Sigmoid colon (tissue), 7 donors: Measurements from ENCODE around the gene UBL4B. TPM values are rescaled to one million over a fixed set of nuclear protein-coding genes. Genes with fewer than 3 reads are reported as not detected.

Source experiments
- DNase-seq: peaks from one replicate; pipeline ENCODE4 v3.0.0-alpha.2; 2019
- H3K27ac ChIP-seq, 4 donors: fragments of 200-600 bp; sonication (generic); one replicate each; pipeline ENCODE4 v1.5.1; 2016 to 2019; ENCODE audit warnings: mild to moderate bottlenecking in 1 of 4
- H3K27me3 ChIP-seq, 3 donors: fragments of 200-600 bp; sonication (generic); one replicate each; pipeline ENCODE4 v1.5.1; 2019; ENCODE audit warnings: mild to moderate bottlenecking in 1 of 3
- H3K36me3 ChIP-seq, 4 donors: fragments of 200-600 bp; sonication (generic); one replicate each; pipeline ENCODE4 v1.5.1; 2016 to 2019
- H3K4me1 ChIP-seq, 4 donors: fragments of 200-600 bp; sonication (generic); one replicate each; pipeline ENCODE4 v1.5.1; 2017 to 2019
- H3K4me3 ChIP-seq, 4 donors: fragments of 200-600 bp; sonication (generic); one replicate each; pipeline ENCODE4 v1.5.1; 2017 to 2019; ENCODE audit warnings: mild to moderate bottlenecking in 2 of 4, moderate library complexity in 1 of 4
- H3K9me3 ChIP-seq, 4 donors: fragments of 200-600 bp in 3 of 4; sonication (generic) in 3 of 4; one replicate each; pipeline versions ENCODE4 v1.5.1 to v1.6.1; 2013 to 2019
- EP300 ChIP-seq, 4 donors: sonication (generic); formaldehyde crosslinking; IDR thresholded peaks; one replicate each; pipeline ENCODE4 v1.6.1; 2017; ENCODE audit warnings: antibody characterized with exemption in 4 of 4
- POLR2A ChIP-seq, 2 donors: fragments of 450-650 bp; IDR thresholded peaks; one replicate each; pipeline ENCODE4 v1.6.1; 2016; ENCODE audit warnings: antibody characterized with exemption in 2 of 2, mild to moderate bottlenecking in 2 of 2, moderate library complexity in 2 of 2
- POLR2AphosphoS5 ChIP-seq, 4 donors: sonication (generic); formaldehyde crosslinking; IDR thresholded peaks; one replicate each; pipeline ENCODE4 v1.6.1; 2017; ENCODE audit warnings: antibody characterized with exemption in 4 of 4
- WGBS, 2 donors: extraction: QIAGEN DNeasy Blood & Tissue Kit; methylation state at CpG; one replicate each; pipeline ENCODE4 v1.1.7; 2013; 5-methylcytosine and 5-hydroxymethylcytosine counted together
- intact Hi-C: fragments of 100-400 bp; cut with DNase I; formaldehyde crosslinking; loops from one replicate; pipeline ENCODE4 v1.15.1; 2023
- polyA plus RNA-seq, 3 donors: library from polyadenylated mRNA; stranded (reverse); fragments of 200-250 nt; gene quantifications; one replicate each; pipeline ENCODE4 v1.2.3, GENCODE V29; 2013
- total RNA-seq, 4 donors: library from RNA; depleted of rRNA; stranded (reverse); fragments of >200 nt; gene quantifications; one replicate each; pipeline ENCODE4 v1.1.0, GENCODE V29; 2016
- TF ChIP-seq, protein P1 (sequence below), 4 experiments: fragments of 450-650 bp in 3 of 4; fragments of 200-600 bp in 1 of 4; IDR thresholded peaks; one replicate each; pipeline ENCODE4 v1.5.1; 2016 to 2019; ENCODE audit warnings: antibody characterized with exemption in 4 of 4, mild to moderate bottlenecking in 3 of 4, moderate library complexity in 2 of 4
- donor health status: healthy with polysubstance abuse.
- donor health status: Bipolar disorder and iron deficiency.
- donor health status: healthy.

The UBL4B gene
- total and polyA plus RNA-seq, 7 donors, result 0.06 to 0.33 TPM; not detected in 5

DNA sequence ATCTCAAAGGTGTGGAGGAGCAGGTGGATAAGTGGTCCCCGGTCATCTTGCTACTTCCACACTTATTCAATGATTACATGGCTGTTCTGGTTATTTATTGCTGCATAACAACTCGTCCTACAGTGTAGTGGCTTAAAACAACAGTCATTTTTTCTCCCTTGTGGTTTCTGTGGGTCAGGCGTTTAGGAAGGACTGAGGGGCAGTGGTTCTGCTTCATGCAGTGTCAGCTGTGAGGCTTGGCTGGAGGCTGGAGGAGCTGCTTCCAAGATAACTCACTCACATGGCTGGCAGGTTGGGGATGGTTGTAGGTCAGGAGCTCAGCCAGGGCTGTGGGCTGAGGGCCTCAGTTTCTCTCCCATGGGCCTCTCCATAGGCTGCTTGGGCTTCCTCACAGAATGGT lies 32.1 kb downstream of the UBL4B start:
- Histone ChIP-seq H3K36me3 (no peaks in the 10 kb centered on the region), H3K27me3 (peaks cover 0 to 41% (median 3%) of the 10 kb centered on the region in 3 donors), H3K4me3 (no peak overlapping the region), H3K27ac (no peak overlapping the region), H3K4me1 (no peaks in the 10 kb centered on the region), H3K9me3 (no peaks in the 10 kb centered on the region)
- no peak for TF ChIP-seq POLR2AphosphoS5 (IDR thresholded peaks at IDR 0.05)
- TF ChIP-seq EP300 (IDR thresholded peaks at IDR 0.05), result no peak
- TF ChIP-seq, protein P1, sequence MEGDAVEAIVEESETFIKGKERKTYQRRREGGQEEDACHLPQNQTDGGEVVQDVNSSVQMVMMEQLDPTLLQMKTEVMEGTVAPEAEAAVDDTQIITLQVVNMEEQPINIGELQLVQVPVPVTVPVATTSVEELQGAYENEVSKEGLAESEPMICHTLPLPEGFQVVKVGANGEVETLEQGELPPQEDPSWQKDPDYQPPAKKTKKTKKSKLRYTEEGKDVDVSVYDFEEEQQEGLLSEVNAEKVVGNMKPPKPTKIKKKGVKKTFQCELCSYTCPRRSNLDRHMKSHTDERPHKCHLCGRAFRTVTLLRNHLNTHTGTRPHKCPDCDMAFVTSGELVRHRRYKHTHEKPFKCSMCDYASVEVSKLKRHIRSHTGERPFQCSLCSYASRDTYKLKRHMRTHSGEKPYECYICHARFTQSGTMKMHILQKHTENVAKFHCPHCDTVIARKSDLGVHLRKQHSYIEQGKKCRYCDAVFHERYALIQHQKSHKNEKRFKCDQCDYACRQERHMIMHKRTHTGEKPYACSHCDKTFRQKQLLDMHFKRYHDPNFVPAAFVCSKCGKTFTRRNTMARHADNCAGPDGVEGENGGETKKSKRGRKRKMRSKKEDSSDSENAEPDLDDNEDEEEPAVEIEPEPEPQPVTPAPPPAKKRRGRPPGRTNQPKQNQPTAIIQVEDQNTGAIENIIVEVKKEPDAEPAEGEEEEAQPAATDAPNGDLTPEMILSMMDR (IDR thresholded peaks at IDR 0.05), result no peak
- no peak for TF ChIP-seq POLR2A (IDR thresholded peaks at IDR 0.05)
- 40 to 47% methylated on average over 3 of the region's 3 CpGs for WGBS, 2 donors
- intact Hi-C loops, result no loop called here
- DNase-seq, result no peak

DNA sequence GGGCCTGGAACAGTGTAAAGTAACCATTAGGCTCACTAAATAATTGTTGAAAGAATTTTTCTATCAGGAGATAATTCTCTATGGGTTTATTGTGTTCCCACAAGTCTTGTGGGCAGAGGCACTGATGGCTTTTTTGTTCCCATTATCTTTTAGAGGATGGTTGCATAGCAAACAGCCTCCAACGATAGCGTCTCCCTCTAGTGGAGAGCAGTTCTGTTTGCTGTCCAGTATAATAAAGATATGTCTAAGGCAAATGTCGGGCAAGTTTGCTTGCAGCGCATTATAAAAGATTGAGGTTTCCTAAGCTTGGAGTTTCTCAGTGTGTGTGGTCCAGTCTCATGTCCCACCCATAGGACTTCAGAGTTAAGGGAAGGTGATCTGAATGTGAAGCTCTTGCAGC lies 36.7 kb downstream of the UBL4B start:
- no peaks in the 10 kb centered on the region for H3K9me3 ChIP-seq
- peaks cover 14 to 69% (median 37%) of the 10 kb centered on the region in 3 donors for H3K27me3 ChIP-seq
- 35 to 42% methylated on average over 4 of the region's 4 CpGs for WGBS, 2 donors
- no peak overlapping the region for H3K4me3 ChIP-seq
- no peaks in the 10 kb centered on the region for H3K36me3 ChIP-seq
- H3K4me1 ChIP-seq, result peaks cover 0 to 15% (median 13%) of the 10 kb centered on the region in 4 donors
- TF ChIP-seq, protein P1 (IDR thresholded peaks at IDR 0.05), result no peak
- TF ChIP-seq EP300 (IDR thresholded peaks at IDR 0.05) (no peak), POLR2AphosphoS5 (IDR thresholded peaks at IDR 0.05) (no peak), POLR2A (IDR thresholded peaks at IDR 0.05) (no peak)
- intact Hi-C loops, result no loop called here
- H3K27ac ChIP-seq, result no peak overlapping the region
- DNase-seq, result no peak

DNA sequence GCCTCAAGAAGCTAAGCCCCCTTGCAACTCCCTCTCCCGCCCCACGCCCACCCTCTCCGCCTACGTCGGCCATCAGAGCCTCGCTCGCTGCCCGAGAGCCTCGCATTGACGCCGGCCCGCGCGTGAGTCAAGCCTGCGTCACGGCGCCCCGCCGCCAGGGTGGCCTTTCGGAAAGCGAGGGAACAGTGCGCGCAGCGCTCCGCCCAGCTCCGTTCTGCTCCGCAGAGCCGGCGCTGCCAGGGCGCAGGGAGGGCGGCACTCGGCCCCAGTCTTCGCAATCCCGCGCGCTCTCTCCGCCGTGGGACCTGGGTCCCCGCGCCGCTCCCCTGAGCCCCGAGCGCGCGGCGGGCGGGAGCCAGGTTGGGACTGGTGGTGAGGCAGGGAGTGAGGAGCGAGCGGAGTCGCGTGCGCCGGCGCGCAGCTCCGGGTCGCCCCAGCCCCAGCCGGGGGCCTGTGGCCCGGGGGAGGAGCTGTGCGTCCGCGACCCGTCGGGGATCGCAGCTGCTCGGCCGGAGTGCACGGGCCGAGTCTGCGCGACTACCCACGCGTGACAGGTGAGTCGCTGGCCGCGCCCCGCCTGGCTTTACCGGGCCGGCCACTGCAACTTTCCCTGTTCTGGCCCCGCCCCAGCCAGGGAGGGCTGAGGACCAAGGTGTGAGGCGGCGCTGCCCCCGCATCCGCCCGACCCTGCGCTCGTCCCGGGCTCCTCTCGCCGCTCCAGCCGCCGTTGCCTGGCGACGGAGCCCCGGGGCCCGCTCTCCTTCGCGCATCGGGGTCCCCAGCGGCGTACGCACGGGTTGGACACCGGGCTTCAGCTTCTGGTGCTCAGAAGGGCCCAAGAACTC lies 38.3 kb downstream of the UBL4B start, which contains the start of gene SLC6A17:
Gene SLC6A17 (plus strand): TSS at position 165 of the 845 bp plus-strand sequence. CDS start 16,436 bp downstream, outside the sequence.
- peak; percentile 45 for DNase-seq
- H3K36me3 ChIP-seq, result no peaks in the 10 kb centered on the region
- 2 to 5% methylated on average over 104 of the region's 104 CpGs for WGBS, 2 donors

DNA sequence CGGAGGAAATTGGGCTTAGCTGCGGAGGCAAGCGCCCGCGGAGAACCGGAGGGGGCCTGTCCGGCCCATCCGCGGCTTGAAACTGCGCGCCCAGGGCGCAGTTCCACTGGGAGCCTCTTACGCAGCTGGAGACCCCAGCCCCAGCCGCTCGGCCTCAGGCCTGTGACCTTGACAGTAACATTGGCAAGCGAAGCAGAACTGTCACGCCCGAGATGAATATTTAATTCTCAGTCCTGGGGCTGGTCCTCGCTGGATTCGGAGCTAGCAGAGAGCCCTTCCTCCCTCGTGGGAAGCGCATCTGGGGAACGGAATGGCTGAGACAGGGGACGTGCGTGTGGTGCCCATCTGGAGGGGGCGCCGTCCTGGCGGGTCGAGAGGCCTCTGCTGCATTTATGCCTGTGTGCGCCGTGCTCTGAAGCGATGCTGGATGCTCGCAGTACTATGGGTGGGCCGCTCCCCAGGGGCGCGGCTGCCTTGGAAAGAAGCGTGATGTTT lies 39.0 kb downstream of the UBL4B start:
- WGBS, 2 donors, result 10 to 22% methylated on average over 37 of the region's 37 CpGs
- no peak overlapping the region for H3K27ac ChIP-seq
- H3K4me1 ChIP-seq, result peaks cover 0 to 15% (median 13%) of the 10 kb centered on the region in 4 donors
- H3K36me3 ChIP-seq, result no peaks in the 10 kb centered on the region
- no peaks in the 10 kb centered on the region for H3K9me3 ChIP-seq
- TF ChIP-seq POLR2AphosphoS5 (IDR thresholded peaks at IDR 0.05) (no peak), POLR2A (IDR thresholded peaks at IDR 0.05) (no peak), EP300 (IDR thresholded peaks at IDR 0.05) (no peak)
- TF ChIP-seq, protein P1 (IDR thresholded peaks at IDR 0.05), result no peak
- H3K4me3 ChIP-seq, result peak overlapping the region in 2 of 4 donors; percentile 31
- peaks cover 14 to 80% (median 37%) of the 10 kb centered on the region in 3 donors for H3K27me3 ChIP-seq
- intact Hi-C loops, result no loop called here
- no peak for DNase-seq

More for the DNA sequence above, 38.3 kb downstream of the UBL4B start, which contains the start of gene SLC6A17:
- H3K27ac ChIP-seq, result no peak within 1 kb of the TSS
- H3K27me3 ChIP-seq, result peaks cover 14 to 80% (median 37%) of the 10 kb centered on the region in 3 donors
- no peaks in the 10 kb centered on the region for H3K9me3 ChIP-seq
- TF ChIP-seq POLR2A (IDR thresholded peaks at IDR 0.05) (no peak), POLR2AphosphoS5 (IDR thresholded peaks at IDR 0.05) (no peak), EP300 (IDR thresholded peaks at IDR 0.05) (no peak)
- TF ChIP-seq, protein P1 (IDR thresholded peaks at IDR 0.05), result no peak
- H3K4me1 ChIP-seq, result peaks cover 0 to 15% (median 13%) of the 10 kb centered on the region in 4 donors
- intact Hi-C loops, result no loop called here
- H3K4me3 ChIP-seq, result peak within 1 kb of the TSS in 3 of 4 donors; percentile 9 to 31 (median 31)
